H9 (cell line): Measurements from ENCODE around the gene MAD1L1. TPM values are rescaled to one million over a fixed set of nuclear protein-coding genes. Genes with fewer than 3 reads are reported as not detected.
"Not testable (repeated sequence)": the region's sequence is repeated elsewhere in the genome, so short reads cannot be mapped to it uniquely, and the experiment has no call there.

Experiments
- DNase-seq: peaks from one replicate; pipeline ENCODE4 v3.0.0-alpha.2; 2017
- H2AFZ ChIP-seq: one replicate; pipeline ENCODE4 v1.6.1; 2013; ENCODE audit warnings: mild to moderate bottlenecking, low read length, control low read depth, moderate library complexity
- H2AK5ac ChIP-seq: 2 replicates; pipeline ENCODE4 v1.6.1; 2013; ENCODE audit warnings: low read length, control low read depth, mixed read lengths; ENCODE audit not compliant: insufficient read length
- H2BK120ac ChIP-seq: one replicate; pipeline ENCODE4 v1.6.1; 2013; ENCODE audit warnings: low read depth, mild to moderate bottlenecking, low read length, control low read depth, inconsistent platforms; ENCODE audit not compliant: poor library complexity, severe bottlenecking
- H2BK12ac ChIP-seq: 2 replicates; pipeline ENCODE4 v1.6.1; 2013; ENCODE audit warnings: low read length, control low read depth, mixed read lengths, low read depth; ENCODE audit not compliant: insufficient read length
- H2BK15ac ChIP-seq: 2 replicates; pipeline ENCODE4 v1.6.1; 2013; ENCODE audit warnings: low read depth, low read length, control low read depth
- H2BK20ac ChIP-seq: one replicate; pipeline ENCODE4 v1.6.1; 2013; ENCODE audit warnings: low read depth, mild to moderate bottlenecking, low read length, control low read depth, inconsistent platforms; ENCODE audit not compliant: poor library complexity, severe bottlenecking
- H2BK5ac ChIP-seq: 2 replicates; pipeline ENCODE4 v1.6.1; 2013; ENCODE audit warnings: low read length, control low read depth, mixed read lengths; ENCODE audit not compliant: insufficient read length
- H3K14ac ChIP-seq: 2 replicates; pipeline ENCODE4 v1.6.1; 2013; ENCODE audit warnings: low read length, control low read depth; ENCODE audit not compliant: insufficient read depth
- H3K18ac ChIP-seq: 2 replicates; pipeline ENCODE4 v1.6.1; 2013; ENCODE audit warnings: low read depth, mild to moderate bottlenecking, mixed read lengths, low read length, control low read depth; ENCODE audit not compliant: insufficient read length
- H3K23ac ChIP-seq: 2 replicates; pipeline ENCODE4 v1.6.1; 2013; ENCODE audit warnings: low read length, control low read depth, mixed read lengths, low read depth; ENCODE audit not compliant: insufficient read length
- H3K23me2 ChIP-seq: 2 replicates; pipeline ENCODE4 v1.6.1; 2013; ENCODE audit warnings: low read depth, mild to moderate bottlenecking, mixed read lengths, low read length, control low read depth; ENCODE audit not compliant: insufficient read length, poor library complexity, severe bottlenecking
- H3K27ac ChIP-seq: 2 replicates; pipeline ENCODE4 v1.5.1; 2013; ENCODE audit warnings: low read length, control low read depth, mixed read lengths, low read depth; ENCODE audit not compliant: insufficient read length
- H3K27me3 ChIP-seq: 2 replicates; pipeline ENCODE4 v1.6.1; 2013; ENCODE audit warnings: low read length, control low read depth, inconsistent platforms; ENCODE audit not compliant: insufficient read depth
- H3K4ac ChIP-seq: 2 replicates; pipeline ENCODE4 v1.6.1; 2013; ENCODE audit warnings: low read depth, mild to moderate bottlenecking, control low read depth, inconsistent platforms, low read length, moderate library complexity
- H3K4me1 ChIP-seq: 2 replicates; pipeline ENCODE4 v1.6.1; 2013; ENCODE audit warnings: low read length, control low read depth, inconsistent platforms; ENCODE audit not compliant: insufficient read depth
- H3K4me2 ChIP-seq: 2 replicates; pipeline ENCODE4 v1.6.1; 2013; ENCODE audit warnings: low read length, control low read depth, mixed read lengths; ENCODE audit not compliant: insufficient read length, insufficient read depth
- H3K56ac ChIP-seq: 2 replicates; pipeline ENCODE4 v1.6.1; 2013; ENCODE audit warnings: low read depth, mild to moderate bottlenecking, mixed read lengths, low read length, control low read depth; ENCODE audit not compliant: insufficient read length
- H3K79me1 ChIP-seq: 2 replicates; pipeline ENCODE4 v1.6.1; 2013; ENCODE audit warnings: low read depth, mild to moderate bottlenecking, moderate library complexity, low read length, control low read depth, inconsistent platforms; ENCODE audit not compliant: insufficient read depth, poor library complexity, severe bottlenecking
- H3K79me2 ChIP-seq: 2 replicates; pipeline ENCODE4 v1.6.1; 2013; ENCODE audit warnings: low read length, control low read depth, inconsistent platforms; ENCODE audit not compliant: insufficient read depth
- H3K9ac ChIP-seq: 2 replicates; pipeline ENCODE4 v1.6.1; 2013; ENCODE audit warnings: low read length, control low read depth, mixed read lengths; ENCODE audit not compliant: insufficient read length; ENCODE audit errors: extremely low read depth
- H3K9me3 ChIP-seq: one replicate; pipeline ENCODE4 v1.6.1; 2013; ENCODE audit warnings: low read depth, low read length, inconsistent platforms; ENCODE audit not compliant: control insufficient read depth
- H3T11ph ChIP-seq: one replicate; pipeline ENCODE4 v1.6.1; 2013; ENCODE audit warnings: mild to moderate bottlenecking, low read length, control low read depth, inconsistent platforms
- H4K20me1 ChIP-seq: one replicate; pipeline ENCODE4 v1.6.1; 2013; ENCODE audit not compliant: control insufficient read depth, insufficient read length, insufficient read depth
- H4K5ac ChIP-seq: 2 replicates; pipeline ENCODE4 v1.6.1; 2013; ENCODE audit warnings: low read depth, mild to moderate bottlenecking, mixed read lengths, low read length, control low read depth; ENCODE audit not compliant: insufficient read length
- H4K8ac ChIP-seq: replicated peaks from 2 replicates; pipeline ENCODE4 v1.6.1; 2013; ENCODE audit warnings: low read length, control low read depth, mixed read lengths, low read depth; ENCODE audit not compliant: insufficient read length
- H4K91ac ChIP-seq: 2 replicates; pipeline ENCODE4 v1.6.1; 2013; ENCODE audit warnings: low read depth, mild to moderate bottlenecking, moderate library complexity, mixed read lengths, low read length, control low read depth; ENCODE audit not compliant: insufficient read length
- H3K27ac Mint-ChIP-seq, 3 experiments: 2 replicates in 2 of 3; 3 replicates in 1 of 3; pipeline ENCODE4 v1.8.0; 2020 to 2021; ENCODE audit warnings: mixed read lengths in 3 of 3, mild to moderate bottlenecking in 1 of 3, moderate library complexity in 1 of 3
- H3K27me3 Mint-ChIP-seq: 2 replicates; pipeline ENCODE4 v1.8.0; 2021; ENCODE audit warnings: low read depth, mild to moderate bottlenecking, moderate library complexity, mixed read lengths
- H3K36me3 Mint-ChIP-seq, 3 experiments: 2 replicates in 2 of 3; 3 replicates in 1 of 3; pipeline ENCODE4 v1.8.0; 2020 to 2021; ENCODE audit warnings: low read depth in 3 of 3, mixed read lengths in 3 of 3; ENCODE audit not compliant: insufficient read depth in 1 of 3
- H3K4me1 Mint-ChIP-seq, 2 experiments: 2 replicates each; pipeline ENCODE4 v1.8.0; 2020; ENCODE audit warnings: mixed read lengths in 2 of 2
- H3K4me3 Mint-ChIP-seq, 2 experiments: 2 replicates in 1 of 2; 3 replicates in 1 of 2; pipeline ENCODE4 v1.8.0; 2020 to 2021; ENCODE audit warnings: mild to moderate bottlenecking in 2 of 2, mixed read lengths in 2 of 2, moderate library complexity in 1 of 2
- H3K9me3 Mint-ChIP-seq, 2 experiments: 2 replicates in 1 of 2; 3 replicates in 1 of 2; pipeline ENCODE4 v1.8.0; 2020; ENCODE audit warnings: mild to moderate bottlenecking in 2 of 2, mixed read lengths in 2 of 2, moderate library complexity in 1 of 2
- WGBS: extraction: QIAGEN DNeasy Blood & Tissue Kit; methylation state at CpG from one replicate; pipeline ENCODE4 v1.1.7; 2013; ENCODE audit warnings: missing lambda C conversion rate, low lambda C conversion rate, mixed read lengths; ENCODE audit not compliant: insufficient read length; ENCODE audit errors: extremely low coverage; 5-methylcytosine and 5-hydroxymethylcytosine counted together
- total RNA-seq: library from RNA; stranded (reverse); gene quantifications from 2 replicates; pipeline ENCODE4 v1.2.1, GENCODE V29; 2021

Gene MAD1L1
- total RNA-seq, 1 experiment from 2014 or later, result 39.0 TPM

DNA sequence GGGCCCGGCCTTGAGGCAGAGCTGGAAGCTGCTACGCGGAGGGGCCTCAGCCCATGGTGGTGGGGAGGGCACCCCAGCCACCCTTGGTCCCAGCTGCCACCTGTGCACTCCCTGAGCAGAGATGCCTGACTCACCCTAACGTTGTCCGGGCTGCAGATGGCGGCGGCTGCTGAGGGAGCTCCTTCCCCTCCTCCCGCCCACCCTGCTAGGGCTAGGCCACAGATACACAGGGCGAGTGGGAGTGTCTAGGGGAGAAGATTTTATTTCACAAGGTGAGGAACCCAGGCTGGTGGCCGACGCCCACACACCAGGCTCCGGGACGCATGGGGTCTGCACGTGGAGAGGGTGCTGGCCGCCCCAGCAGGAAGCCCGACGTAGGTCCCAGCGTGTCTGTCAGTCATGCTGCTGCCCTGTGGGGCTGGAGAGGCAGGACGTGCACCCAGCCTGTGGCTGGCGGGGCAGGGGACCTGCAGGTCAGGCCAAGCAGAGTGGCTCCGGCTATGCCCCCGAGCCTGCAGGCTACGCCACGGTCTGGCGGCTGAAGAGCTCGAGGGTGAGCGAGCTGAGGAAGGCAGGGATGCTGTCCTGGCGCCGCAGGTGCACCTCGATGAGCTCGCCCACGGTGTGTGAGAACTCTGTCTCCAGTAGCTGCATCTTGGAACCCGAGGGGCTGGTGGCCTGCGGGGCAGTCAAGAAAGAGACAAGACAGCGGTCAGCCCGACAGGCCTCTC, 417.0 kb downstream of the MAD1L1 start:
- not testable (repeated sequence) for H2BK15ac ChIP-seq, H4K5ac ChIP-seq, H3K56ac ChIP-seq, H3K27me3 ChIP-seq, H3K79me2 ChIP-seq, H3K4me2 ChIP-seq, H3K14ac ChIP-seq, H3K18ac ChIP-seq, H4K8ac ChIP-seq, H2AK5ac ChIP-seq, H3K4me3 Mint-ChIP-seq, H3K27ac Mint-ChIP-seq, H3K27me3 Mint-ChIP-seq, H2BK20ac ChIP-seq, DNase-seq, H3K4ac ChIP-seq, H3K9ac ChIP-seq, H2AFZ ChIP-seq, H2BK5ac ChIP-seq, H3K79me1 ChIP-seq, H4K20me1 ChIP-seq, H3T11ph ChIP-seq, H2BK120ac ChIP-seq, H3K9me3 Mint-ChIP-seq, H3K9me3 ChIP-seq, H3K36me3 Mint-ChIP-seq, H4K91ac ChIP-seq, H3K23ac ChIP-seq, H2BK12ac ChIP-seq, H3K27ac ChIP-seq, H3K4me1 ChIP-seq, H3K23me2 ChIP-seq
- H3K4me1 Mint-ChIP-seq, result peaks cover 6 to 17% of the 10 kb centered on the region in 2 experiments; a peak in 3 of 4 replicates
- no CpG with 5 or more reads among the region's 36 CpGs for WGBS
